GM13977 (cell line): ENCODE results near the gene SYNGR1.

ENCODE experiments used
- DNase-seq: peaks from one replicate; pipeline ENCODE4 v3.0.0; 2012; ENCODE audit warnings: low spot score
- in situ Hi-C: fragments of 300-500 bp; cut with MboI; formaldehyde crosslinking; loops from one replicate; pipeline ENCODE4 v1.12.0; 2022; ENCODE audit warnings: low sequenced_read_pairs, low pct_unique_long_range_greater_than_20kb, mixed read lengths, inconsistent platforms; ENCODE audit not compliant: unreplicated experiment
- TF ChIP-seq, protein P1 (sequence below): IDR thresholded peaks from 2 replicates; pipeline ENCODE4 v1.5.1; 2012; ENCODE audit warnings: mild to moderate bottlenecking, control low read depth; ENCODE audit not compliant: insufficient read depth; ENCODE audit errors: extremely low read depth, missing control alignments

The SYNGR1 gene

DNA sequence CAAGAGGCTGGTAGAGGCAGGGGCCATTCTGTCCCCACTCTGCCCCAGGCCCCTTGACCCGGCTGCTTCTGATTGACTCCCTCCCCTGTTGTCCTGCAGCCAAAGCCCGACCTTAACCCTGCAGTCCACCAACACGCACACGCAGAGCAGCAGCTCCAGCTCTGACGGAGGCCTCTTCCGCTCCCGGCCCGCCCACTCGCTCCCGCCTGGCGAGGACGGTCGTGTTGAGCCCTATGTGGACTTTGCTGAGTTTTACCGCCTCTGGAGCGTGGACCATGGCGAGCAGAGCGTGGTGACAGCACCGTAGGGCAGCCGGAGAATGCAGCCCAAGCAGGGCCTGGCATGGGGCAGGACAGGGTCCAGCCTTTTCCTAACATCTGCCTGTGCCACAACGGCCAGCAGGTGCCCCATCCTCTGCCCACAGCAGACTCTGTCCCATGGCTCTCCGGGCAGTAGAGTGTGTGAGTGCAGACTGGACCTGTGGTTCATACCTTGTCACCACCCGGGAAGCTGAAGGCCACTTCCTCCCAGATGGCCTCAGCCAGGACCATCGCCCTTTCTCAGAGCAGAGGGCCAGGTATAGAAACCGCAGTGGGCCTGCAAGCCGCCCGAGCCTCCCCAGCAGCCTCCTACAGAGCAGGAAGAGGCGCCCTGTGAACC, 80.3 kb downstream of the SYNGR1 start:
- in situ Hi-C loops: no loop called here
- no peak for DNase-seq
- TF ChIP-seq, protein P1, sequence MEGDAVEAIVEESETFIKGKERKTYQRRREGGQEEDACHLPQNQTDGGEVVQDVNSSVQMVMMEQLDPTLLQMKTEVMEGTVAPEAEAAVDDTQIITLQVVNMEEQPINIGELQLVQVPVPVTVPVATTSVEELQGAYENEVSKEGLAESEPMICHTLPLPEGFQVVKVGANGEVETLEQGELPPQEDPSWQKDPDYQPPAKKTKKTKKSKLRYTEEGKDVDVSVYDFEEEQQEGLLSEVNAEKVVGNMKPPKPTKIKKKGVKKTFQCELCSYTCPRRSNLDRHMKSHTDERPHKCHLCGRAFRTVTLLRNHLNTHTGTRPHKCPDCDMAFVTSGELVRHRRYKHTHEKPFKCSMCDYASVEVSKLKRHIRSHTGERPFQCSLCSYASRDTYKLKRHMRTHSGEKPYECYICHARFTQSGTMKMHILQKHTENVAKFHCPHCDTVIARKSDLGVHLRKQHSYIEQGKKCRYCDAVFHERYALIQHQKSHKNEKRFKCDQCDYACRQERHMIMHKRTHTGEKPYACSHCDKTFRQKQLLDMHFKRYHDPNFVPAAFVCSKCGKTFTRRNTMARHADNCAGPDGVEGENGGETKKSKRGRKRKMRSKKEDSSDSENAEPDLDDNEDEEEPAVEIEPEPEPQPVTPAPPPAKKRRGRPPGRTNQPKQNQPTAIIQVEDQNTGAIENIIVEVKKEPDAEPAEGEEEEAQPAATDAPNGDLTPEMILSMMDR: no peak

DNA sequence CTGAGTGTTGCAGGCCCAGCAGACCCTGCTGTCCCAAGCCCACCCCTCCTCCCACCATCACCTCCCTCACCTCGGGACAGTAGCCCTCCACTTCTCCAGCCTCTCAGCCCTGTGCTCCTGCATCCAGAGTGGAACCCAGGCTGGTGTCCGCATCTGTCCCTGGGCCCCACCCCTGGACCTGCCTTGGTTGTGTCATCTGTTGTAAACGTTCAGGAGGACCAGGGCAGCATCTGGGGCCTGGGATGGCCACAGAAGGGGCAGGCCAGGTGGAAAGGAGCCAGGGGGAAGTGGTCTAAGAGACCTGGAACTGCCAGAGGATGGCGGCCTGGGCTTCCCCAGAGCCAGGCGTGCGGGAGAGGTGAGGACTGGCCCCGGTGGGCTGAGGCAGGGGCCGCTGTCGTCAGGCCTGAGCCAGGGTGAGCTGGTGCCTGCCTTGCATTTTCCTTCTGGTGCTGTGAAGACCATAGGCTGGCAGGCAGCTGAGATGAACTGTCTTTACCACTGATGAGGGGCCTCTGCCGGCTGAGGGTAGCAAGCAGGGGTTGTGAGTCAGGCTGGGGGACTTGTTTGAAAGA, 80.9 kb downstream of the SYNGR1 start:
- no peak for DNase-seq
- TF ChIP-seq, protein P1: no peak
- in situ Hi-C loops: no loop called here

DNA sequence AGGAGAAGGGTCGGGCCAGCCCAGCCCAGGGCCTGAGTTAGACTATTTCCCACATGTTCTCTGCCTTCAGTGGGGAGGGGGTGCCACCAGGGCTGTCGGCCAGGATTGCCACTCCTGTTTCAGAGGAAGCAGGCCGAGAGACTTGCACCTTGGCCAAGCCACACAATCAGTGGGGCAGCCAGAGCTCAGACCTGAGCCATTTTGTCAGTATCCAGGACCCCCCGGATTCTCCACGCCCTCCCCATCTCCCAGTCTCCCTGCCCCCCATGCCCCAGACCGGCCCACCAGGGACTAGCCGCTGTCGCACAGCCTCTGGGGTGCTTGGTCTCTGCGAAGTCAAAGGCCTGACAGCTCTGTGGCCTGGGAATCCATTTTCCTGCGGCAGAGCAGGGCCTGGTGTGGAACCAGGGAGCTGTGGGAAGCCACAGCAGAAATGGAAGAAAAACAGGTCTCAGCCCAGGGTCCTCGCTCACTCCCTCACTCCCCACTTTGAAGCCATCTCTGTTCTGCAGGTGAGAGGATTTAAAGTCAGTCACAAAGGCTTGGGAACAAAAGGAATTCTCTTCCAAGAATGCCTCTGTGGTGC, 81.5 kb downstream of the SYNGR1 start:
- TF ChIP-seq, protein P1: no peak
- in situ Hi-C loops: no loop called here
- DNase-seq: no peak

DNA sequence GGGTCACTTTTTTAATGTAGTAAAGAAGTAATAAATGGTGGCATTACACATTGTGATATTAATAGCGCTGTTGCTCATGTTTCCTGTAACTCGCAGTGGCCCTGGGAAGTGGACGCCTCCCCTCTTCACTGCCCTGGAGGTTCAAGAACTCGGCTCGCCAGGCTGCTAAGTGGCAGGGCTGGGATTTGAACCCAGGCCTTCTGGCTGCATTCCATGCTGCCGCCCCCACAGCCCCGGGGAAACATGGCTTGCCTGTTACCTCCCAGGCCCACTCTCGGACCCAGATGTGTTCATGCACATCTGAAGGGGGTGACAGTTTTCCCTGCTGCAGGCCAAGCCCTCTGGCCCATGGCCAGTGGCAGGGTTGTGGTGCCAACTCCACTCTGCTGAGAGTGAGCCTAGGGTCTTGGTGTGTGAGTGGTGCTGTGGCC, 82.0 kb downstream of the SYNGR1 start:
- in situ Hi-C loops: no loop called here
- TF ChIP-seq, protein P1: no peak
- no peak for DNase-seq

DNA sequence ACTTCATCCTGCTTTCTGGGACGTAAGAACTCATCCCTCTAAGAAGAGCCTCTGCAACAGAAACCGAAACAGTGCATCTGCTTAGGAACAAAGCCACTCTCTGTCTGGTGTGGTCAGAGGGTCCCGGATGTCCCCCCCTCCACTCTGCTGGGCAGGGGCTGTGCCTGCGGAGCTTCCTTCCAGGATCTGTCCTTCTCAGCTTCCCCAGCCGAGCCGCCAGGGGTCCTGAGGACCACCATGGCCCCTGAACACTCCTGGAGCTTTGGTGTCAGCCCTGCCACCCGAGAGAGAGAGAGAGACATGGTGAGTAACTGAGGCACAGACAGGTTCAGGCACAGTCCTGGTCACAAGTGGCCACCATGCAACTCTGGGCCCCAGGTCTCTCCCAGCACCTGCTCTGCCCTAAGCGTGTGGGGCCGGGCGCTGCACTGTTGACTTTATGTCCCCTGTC, 82.6 kb downstream of the SYNGR1 start:
- DNase-seq: no peak
- in situ Hi-C loops: no loop called here
- TF ChIP-seq, protein P1: no peak

DNA sequence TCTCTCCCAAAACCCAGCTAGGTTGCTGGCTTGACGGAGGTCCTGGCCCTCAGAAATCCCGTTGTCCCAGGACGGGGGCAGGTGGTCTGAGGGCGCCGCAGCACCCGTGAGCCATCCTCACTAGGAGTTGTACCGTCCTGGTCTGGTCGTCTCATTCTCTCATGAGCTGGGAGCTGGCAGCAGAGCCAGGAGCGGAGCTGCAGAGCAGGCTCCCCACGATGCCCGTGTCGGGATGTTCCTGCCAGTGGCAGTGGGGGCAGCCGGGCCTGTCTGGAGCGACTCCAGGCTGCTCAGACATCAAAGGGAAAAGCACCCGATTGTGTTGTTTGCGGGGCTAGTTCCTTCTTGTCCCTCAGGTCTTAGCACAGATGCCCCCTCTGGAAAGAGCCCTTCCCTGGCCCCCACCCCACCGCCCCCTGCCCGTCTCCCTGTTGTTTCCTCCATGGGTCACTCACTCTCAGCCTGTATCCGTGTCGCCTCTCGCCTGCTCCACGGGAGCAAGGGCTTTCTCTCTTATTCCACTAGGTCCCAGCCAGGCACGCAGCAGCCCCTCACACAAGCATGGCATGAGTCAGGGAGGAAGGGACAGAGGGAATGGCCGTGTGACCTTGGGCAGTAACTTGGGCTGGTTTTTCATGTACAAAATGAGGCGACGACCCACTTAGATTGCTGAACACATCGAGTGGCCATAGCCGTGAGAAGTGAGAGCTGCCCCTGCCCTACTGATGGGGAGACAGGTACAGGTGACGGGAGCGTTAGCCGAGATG, 83.9 kb downstream of the SYNGR1 start:
- no peak for DNase-seq
- TF ChIP-seq, protein P1: no peak
- in situ Hi-C loops: no loop called here
